NT2/D1 (cell line): ENCODE measurements around the gene XYLT1.

ENCODE experiments used
- SUZ12 ChIP-seq: IDR thresholded peaks from 2 replicates; pipeline ENCODE4 v1.6.1; 2011; ENCODE audit not compliant: insufficient read length, insufficient read depth; ENCODE audit errors: extremely low read depth
- YY1 ChIP-seq: IDR thresholded peaks from 2 replicates; pipeline ENCODE4 v1.6.1; 2011; ENCODE audit not compliant: insufficient read length, insufficient read depth
- ZNF274 ChIP-seq: IDR thresholded peaks from 2 replicates; pipeline ENCODE4 v1.6.1; 2011; ENCODE audit warnings: mild to moderate bottlenecking, low read depth, low read length

DNA sequence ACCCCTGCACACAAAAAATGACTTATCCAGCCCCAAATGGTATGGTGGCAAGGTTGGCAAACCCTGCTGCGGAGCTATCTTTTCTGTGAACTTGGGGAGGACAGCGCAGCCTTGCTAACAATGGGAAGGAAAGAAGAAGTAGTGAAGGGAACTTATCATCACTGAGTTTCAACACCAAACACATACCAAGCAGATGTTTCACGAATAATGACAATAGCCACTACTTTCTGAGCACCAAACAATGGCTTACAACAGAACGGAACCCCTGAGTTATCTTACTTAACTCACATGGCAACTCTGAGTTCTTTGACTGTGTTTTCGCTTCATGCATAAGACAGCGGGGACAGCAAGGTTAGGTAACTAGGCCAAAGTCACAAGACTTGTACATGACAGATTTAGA, 148.9 kb downstream of the XYLT1 start:
- TF ChIP-seq SUZ12 (no peak), ZNF274 (no peak), YY1 (no peak)
